ENCODE measurements around the gene ZBTB40. TPM values are rescaled to one million over a fixed set of nuclear protein-coding genes. Genes with fewer than 3 reads are reported as not detected.

The ZBTB40 gene
- total and polyA plus RNA-seq, 4 donors = 2.1 to 11.2 (median 4.6) TPM

- Histone ChIP-seq H3K9ac (ENCODE audit: low read depth in 1 of 2, low read length in 2 of 2) (no peak overlapping the region), H3K36me3 (ENCODE audit: control insufficient read depth in 4 of 4, insufficient read depth in 3 of 4, low read depth in 1 of 4, low read length in 3 of 4) (no peaks in the 10 kb centered on the region), H3K4me3 (ENCODE audit: low read depth in 1 of 3, low read length in 3 of 3) (peak overlapping the region in 2 of 3 donors; percentile 13 to 48), H3K4me1 (ENCODE audit: control insufficient read depth in 4 of 4, insufficient read depth in 4 of 4, low read length in 3 of 4) (no peaks in the 10 kb centered on the region), H3K9me3 (ENCODE audit: control insufficient read depth in 4 of 4, low read length in 3 of 4) (no peaks in the 10 kb centered on the region), H3K27ac (ENCODE audit: low read depth in 1 of 2, low read length in 2 of 2) (no peak overlapping the region), H3K27me3 (ENCODE audit: control insufficient read depth in 4 of 4, insufficient read depth in 4 of 4, low read length in 3 of 4) (no peaks in the 10 kb centered on the region)
- TF ChIP-seq GABPA (IDR thresholded peaks at IDR 0.05 in 1 of 2, conservative IDR thresholded peaks at IDR 0.05 in 1 of 2) (no peak), TAF1 (conservative IDR thresholded peaks at IDR 0.05) (no peak), HNF4G (IDR thresholded peaks at IDR 0.05) (no peak), FOXA2 (IDR thresholded peaks at IDR 0.05) (no peak), RAD21 (IDR thresholded peaks at IDR 0.05) (no peak), FOXA1 (IDR thresholded peaks at IDR 0.05) (no peak), SP1 (IDR thresholded peaks at IDR 0.05) (no peak), NR2F2 (IDR thresholded peaks at IDR 0.05) (no peak), HNF4A (conservative IDR thresholded peaks at IDR 0.05) (no peak), JUND (IDR thresholded peaks at IDR 0.05) (no peak), RXRA (IDR thresholded peaks at IDR 0.05) (no peak)
- TF ChIP-seq, protein P1, sequence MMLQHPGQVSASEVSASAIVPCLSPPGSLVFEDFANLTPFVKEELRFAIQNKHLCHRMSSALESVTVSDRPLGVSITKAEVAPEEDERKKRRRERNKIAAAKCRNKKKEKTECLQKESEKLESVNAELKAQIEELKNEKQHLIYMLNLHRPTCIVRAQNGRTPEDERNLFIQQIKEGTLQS (IDR thresholded peaks at IDR 0.05) = no peak
- no peak for DNase-seq (ENCODE audit: low spot score)
- 35% methylated on average over 5 of the region's 5 CpGs for WGBS
Measured at GRCh38 chr1:22428672-22429071, 23.0 kb upstream of the ZBTB40 start.

GRCh38 chr1:22431965-22432364 lies 19.7 kb upstream of the ZBTB40 start:
- H3K9me3 ChIP-seq (ENCODE audit: control insufficient read depth in 4 of 4, low read length in 3 of 4) = no peaks in the 10 kb centered on the region
- no peaks in the 10 kb centered on the region for H3K4me1 ChIP-seq (ENCODE audit: control insufficient read depth in 4 of 4, insufficient read depth in 4 of 4, low read length in 3 of 4)
- H3K27ac ChIP-seq (ENCODE audit: low read depth in 1 of 2, low read length in 2 of 2) = no peak overlapping the region
- no peak for DNase-seq (ENCODE audit: low spot score)
- no peaks in the 10 kb centered on the region for H3K27me3 ChIP-seq (ENCODE audit: control insufficient read depth in 4 of 4, insufficient read depth in 4 of 4, low read length in 3 of 4)
- no peak overlapping the region for H3K9ac ChIP-seq (ENCODE audit: low read depth in 1 of 2, low read length in 2 of 2)
- no peaks in the 10 kb centered on the region for H3K36me3 ChIP-seq (ENCODE audit: control insufficient read depth in 4 of 4, insufficient read depth in 3 of 4, low read depth in 1 of 4, low read length in 3 of 4)
- no peak overlapping the region for H3K4me3 ChIP-seq (ENCODE audit: low read depth in 1 of 3, low read length in 3 of 3)
- TF ChIP-seq MAX (IDR thresholded peaks at IDR 0.05) (no peak), RXRA (IDR thresholded peaks at IDR 0.05) (no peak), CTCF (IDR thresholded peaks at IDR 0.05; ENCODE audit: low read depth, low read length, missing input control) (no peak), HNF4A (conservative IDR thresholded peaks at IDR 0.05) (no peak), JUND (IDR thresholded peaks at IDR 0.05) (no peak), NR2F2 (IDR thresholded peaks at IDR 0.05) (no peak), YY1 (IDR thresholded peaks at IDR 0.05) (no peak), HNF4G (IDR thresholded peaks at IDR 0.05) (no peak), GABPA (IDR thresholded peaks at IDR 0.05 in 1 of 2, conservative IDR thresholded peaks at IDR 0.05 in 1 of 2) (no peak), SP1 (IDR thresholded peaks at IDR 0.05) (no peak), TAF1 (conservative IDR thresholded peaks at IDR 0.05) (no peak), FOXA2 (IDR thresholded peaks at IDR 0.05) (no peak), EGR1 (IDR thresholded peaks at IDR 0.05; ENCODE audit: low read depth in 2 of 2) (no peak)
- TF ChIP-seq, protein P1 (IDR thresholded peaks at IDR 0.05) = no peak
- TF ChIP-seq, protein P2, sequence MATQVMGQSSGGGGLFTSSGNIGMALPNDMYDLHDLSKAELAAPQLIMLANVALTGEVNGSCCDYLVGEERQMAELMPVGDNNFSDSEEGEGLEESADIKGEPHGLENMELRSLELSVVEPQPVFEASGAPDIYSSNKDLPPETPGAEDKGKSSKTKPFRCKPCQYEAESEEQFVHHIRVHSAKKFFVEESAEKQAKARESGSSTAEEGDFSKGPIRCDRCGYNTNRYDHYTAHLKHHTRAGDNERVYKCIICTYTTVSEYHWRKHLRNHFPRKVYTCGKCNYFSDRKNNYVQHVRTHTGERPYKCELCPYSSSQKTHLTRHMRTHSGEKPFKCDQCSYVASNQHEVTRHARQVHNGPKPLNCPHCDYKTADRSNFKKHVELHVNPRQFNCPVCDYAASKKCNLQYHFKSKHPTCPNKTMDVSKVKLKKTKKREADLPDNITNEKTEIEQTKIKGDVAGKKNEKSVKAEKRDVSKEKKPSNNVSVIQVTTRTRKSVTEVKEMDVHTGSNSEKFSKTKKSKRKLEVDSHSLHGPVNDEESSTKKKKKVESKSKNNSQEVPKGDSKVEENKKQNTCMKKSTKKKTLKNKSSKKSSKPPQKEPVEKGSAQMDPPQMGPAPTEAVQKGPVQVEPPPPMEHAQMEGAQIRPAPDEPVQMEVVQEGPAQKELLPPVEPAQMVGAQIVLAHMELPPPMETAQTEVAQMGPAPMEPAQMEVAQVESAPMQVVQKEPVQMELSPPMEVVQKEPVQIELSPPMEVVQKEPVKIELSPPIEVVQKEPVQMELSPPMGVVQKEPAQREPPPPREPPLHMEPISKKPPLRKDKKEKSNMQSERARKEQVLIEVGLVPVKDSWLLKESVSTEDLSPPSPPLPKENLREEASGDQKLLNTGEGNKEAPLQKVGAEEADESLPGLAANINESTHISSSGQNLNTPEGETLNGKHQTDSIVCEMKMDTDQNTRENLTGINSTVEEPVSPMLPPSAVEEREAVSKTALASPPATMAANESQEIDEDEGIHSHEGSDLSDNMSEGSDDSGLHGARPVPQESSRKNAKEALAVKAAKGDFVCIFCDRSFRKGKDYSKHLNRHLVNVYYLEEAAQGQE (IDR thresholded peaks at IDR 0.05) = no peak
- TF ChIP-seq, protein P3, sequence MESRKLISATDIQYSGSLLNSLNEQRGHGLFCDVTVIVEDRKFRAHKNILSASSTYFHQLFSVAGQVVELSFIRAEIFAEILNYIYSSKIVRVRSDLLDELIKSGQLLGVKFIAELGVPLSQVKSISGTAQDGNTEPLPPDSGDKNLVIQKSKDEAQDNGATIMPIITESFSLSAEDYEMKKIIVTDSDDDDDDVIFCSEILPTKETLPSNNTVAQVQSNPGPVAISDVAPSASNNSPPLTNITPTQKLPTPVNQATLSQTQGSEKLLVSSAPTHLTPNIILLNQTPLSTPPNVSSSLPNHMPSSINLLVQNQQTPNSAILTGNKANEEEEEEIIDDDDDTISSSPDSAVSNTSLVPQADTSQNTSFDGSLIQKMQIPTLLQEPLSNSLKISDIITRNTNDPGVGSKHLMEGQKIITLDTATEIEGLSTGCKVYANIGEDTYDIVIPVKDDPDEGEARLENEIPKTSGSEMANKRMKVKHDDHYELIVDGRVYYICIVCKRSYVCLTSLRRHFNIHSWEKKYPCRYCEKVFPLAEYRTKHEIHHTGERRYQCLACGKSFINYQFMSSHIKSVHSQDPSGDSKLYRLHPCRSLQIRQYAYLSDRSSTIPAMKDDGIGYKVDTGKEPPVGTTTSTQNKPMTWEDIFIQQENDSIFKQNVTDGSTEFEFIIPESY (IDR thresholded peaks at IDR 0.05) = no peak
